HepG2 (cell line): ENCODE measurements around the gene FAM9C.

ENCODE experiments used
- BRCA1 ChIP-seq: sonication (generic); formaldehyde crosslinking; IDR thresholded peaks from 2 replicates; pipeline ENCODE4 v1.4.0; 2020; ENCODE audit warnings: missing genetic modification reagents
- CTCF ChIP-seq: sonication (generic); formaldehyde crosslinking; IDR thresholded peaks from 2 replicates; pipeline ENCODE4 v1.5.0; 2020; ENCODE audit warnings: mild to moderate bottlenecking, missing genetic modification reagents, moderate library complexity
- KDM4B ChIP-seq: sonication (generic); formaldehyde crosslinking; IDR thresholded peaks from 2 replicates; pipeline ENCODE4 v1.4.0; 2020; ENCODE audit warnings: missing genetic modification reagents
- MEF2D ChIP-seq: sonication (generic); formaldehyde crosslinking; IDR thresholded peaks from 2 replicates; pipeline ENCODE4 v1.5.1; 2020; ENCODE audit warnings: mild to moderate bottlenecking, missing genetic modification reagents
- MLX ChIP-seq: IDR thresholded peaks from 2 replicates; pipeline ENCODE4 v1.6.1; 2016
- RAD21 ChIP-seq: fragments of 450-650 bp; formaldehyde crosslinking; IDR thresholded peaks from 2 replicates; pipeline ENCODE4 v1.5.0; 2020; ENCODE audit warnings: mild to moderate bottlenecking
- SMARCC2 ChIP-seq: fragments of 450-650 bp; IDR thresholded peaks from 2 replicates; pipeline ENCODE4 v1.6.1; 2017; ENCODE audit warnings: antibody characterized with exemption, mild to moderate bottlenecking
- TBP ChIP-seq: sonication (generic); formaldehyde crosslinking; IDR thresholded peaks from 2 replicates; pipeline ENCODE4 v1.5.0; 2020; ENCODE audit warnings: missing genetic modification reagents
- ZNF329 ChIP-seq: sonication (generic); formaldehyde crosslinking; IDR thresholded peaks from 2 replicates; pipeline ENCODE4 v1.9.0; 2021; ENCODE audit warnings: low read depth, mild to moderate bottlenecking, missing genetic modification reagents
- ZNF460 ChIP-seq: sonication (generic); formaldehyde crosslinking; IDR thresholded peaks from 2 replicates; pipeline ENCODE4 v1.5.1; 2020; ENCODE audit warnings: missing genetic modification reagents, mild to moderate bottlenecking, borderline replicate concordance
- ZNF576 ChIP-seq: sonication (generic); formaldehyde crosslinking; IDR thresholded peaks from 2 replicates; pipeline ENCODE4 v1.4.0; 2020; ENCODE audit warnings: mild to moderate bottlenecking, missing genetic modification reagents
- ZNF629 ChIP-seq: sonication (generic); formaldehyde crosslinking; conservative IDR thresholded peaks from 2 replicates; pipeline ENCODE4 v1.5.0; 2020; ENCODE audit warnings: missing genetic modification reagents

- TF ChIP-seq ZNF460 (CRISPR knock-in tag) (no peak), MLX (CRISPR knock-in tag) (no peak), KDM4B (CRISPR knock-in tag) (no peak), MEF2D (CRISPR knock-in tag) (no peak), ZNF629 (CRISPR knock-in tag) (no peak), CTCF (CRISPR knock-in tag) (no peak), ZNF576 (CRISPR knock-in tag) (no peak), ZNF329 (CRISPR knock-in tag) (no peak), TBP (CRISPR knock-in tag) (no peak), SMARCC2 (no peak), BRCA1 (CRISPR knock-in tag) (no peak), RAD21 (no peak)
Observed at GRCh38 chrX:13014111-13015096, 30.0 kb downstream of the FAM9C start.
